Smooth muscle cell of the pulmonary artery (primary cell): Measurements from ENCODE around the gene CD6. TPM values are rescaled to one million over a fixed set of nuclear protein-coding genes. Genes with fewer than 3 reads are reported as not detected.

Experiments
- total RNA-seq: library from RNA; depleted of rRNA; stranded (reverse); fragments of >200 nt; gene quantifications from 2 replicates; pipeline ENCODE4 v1.2.3, GENCODE V29; 2014

CD6 gene
- not detected in 2 replicates for total RNA-seq

GRCh38 chr11:60971520-60971919 is at the start of gene CD6:
Gene CD6 (plus strand): TSS chr11:60971680. CDS start chr11:60971866, 186 bp downstream.

GRCh38 chr11:60924110-60924905 is 47.2 kb upstream of the CD6 start, which contains the start of gene TMEM132A:
Gene TMEM132A (plus strand): TSS chr11:60924460. CDS start chr11:60924634, 174 bp downstream.

GRCh38 chr11:60951904-60952741 is 19.4 kb upstream of the CD6 start, which contains the start of gene SLC15A3:
Gene SLC15A3 (minus strand): TSS chr11:60952176. CDS start chr11:60951551, 625 bp downstream.

Other genes starting within 250 kb of the CD6 start
- not detected in 2 replicates for gene MS4A18, start 247.0 kb upstream of the CD6 start, total RNA-seq
- not detected in 2 replicates for gene MS4A15, start 214.8 kb upstream of the CD6 start, total RNA-seq
- gene MS4A10, start 186.3 kb upstream of the CD6 start, total RNA-seq: not detected in 2 replicates
- gene CCDC86, start 129.6 kb upstream of the CD6 start, total RNA-seq: 9.5 and 16.9 TPM in 2 replicates
- gene PTGDR2, start 115.7 kb upstream of the CD6 start, total RNA-seq: 0.07 and 0.33 TPM in 2 replicates
- gene ZP1, start 104.1 kb upstream of the CD6 start, total RNA-seq: 0.36 and 0.98 TPM in 2 replicates
- gene PRPF19, start 65.1 kb upstream of the CD6 start, total RNA-seq: 35.6 and 47.5 TPM in 2 replicates
- gene TMEM109, start 57.5 kb upstream of the CD6 start, total RNA-seq: 43.2 and 44.7 TPM in 2 replicates
- gene TMEM132A, start 47.2 kb upstream of the CD6 start, total RNA-seq: 16.5 and 41.5 TPM in 2 replicates
- gene SLC15A3, start 19.5 kb upstream of the CD6 start, total RNA-seq: 10.7 and 16.4 TPM in 2 replicates
- gene CD5, start 130.8 kb downstream of the CD6 start, total RNA-seq: not detected in 2 replicates
- 8.5 and 11.1 TPM in 2 replicates for gene VPS37C, start 189.7 kb downstream of the CD6 start, total RNA-seq
- gene PGA3, start 231.8 kb downstream of the CD6 start, total RNA-seq: 1.1 TPM in 1 of 2 replicates, not detected in the other